Mesothelial cell of epicardium (in vitro differentiated cells): ENCODE data around the gene UGT1A7. TPM values are rescaled to one million over a fixed set of nuclear protein-coding genes. Genes with fewer than 3 reads are reported as not detected.

ENCODE experiments used
- DNase-seq, 2 experiments: peaks; one replicate each; pipeline ENCODE4 v3.0.0; 2021; ENCODE audit warnings: low spot score in 2 of 2; ENCODE audit not compliant: unreplicated experiment in 2 of 2
- H3K27ac Mint-ChIP-seq: 2 replicates; pipeline ENCODE4 v1.8.0; 2021; ENCODE audit warnings: mixed read lengths
- H3K27me3 Mint-ChIP-seq: 2 replicates; pipeline ENCODE4 v1.8.0; 2021; ENCODE audit warnings: low read depth, mixed read lengths
- H3K36me3 Mint-ChIP-seq: 2 replicates; pipeline ENCODE4 v1.8.0; 2021; ENCODE audit warnings: mixed read lengths
- H3K4me1 Mint-ChIP-seq: 2 replicates; pipeline ENCODE4 v1.8.0; 2021; ENCODE audit warnings: mixed read lengths
- H3K4me3 Mint-ChIP-seq: 2 replicates; pipeline ENCODE4 v1.8.0; 2021; ENCODE audit warnings: mild to moderate bottlenecking, moderate library complexity, mixed read lengths
- H3K9me3 Mint-ChIP-seq: 2 replicates; pipeline ENCODE4 v1.8.0; 2021; ENCODE audit warnings: mixed read lengths
- total RNA-seq: library from RNA; stranded (reverse); gene quantifications from 3 replicates; pipeline ENCODE4 v1.2.1, GENCODE V29; 2021
- TF ChIP-seq, protein P1 (sequence below): fragments of 200-600 bp; sonication (generic); IDR thresholded peaks from one replicate; pipeline ENCODE4 v1.5.0; 2021; ENCODE audit warnings: antibody characterized with exemption; ENCODE audit not compliant: unreplicated experiment

Gene UGT1A7
- total RNA-seq, 1 donor from 2014 or later, result not detected

DNA sequence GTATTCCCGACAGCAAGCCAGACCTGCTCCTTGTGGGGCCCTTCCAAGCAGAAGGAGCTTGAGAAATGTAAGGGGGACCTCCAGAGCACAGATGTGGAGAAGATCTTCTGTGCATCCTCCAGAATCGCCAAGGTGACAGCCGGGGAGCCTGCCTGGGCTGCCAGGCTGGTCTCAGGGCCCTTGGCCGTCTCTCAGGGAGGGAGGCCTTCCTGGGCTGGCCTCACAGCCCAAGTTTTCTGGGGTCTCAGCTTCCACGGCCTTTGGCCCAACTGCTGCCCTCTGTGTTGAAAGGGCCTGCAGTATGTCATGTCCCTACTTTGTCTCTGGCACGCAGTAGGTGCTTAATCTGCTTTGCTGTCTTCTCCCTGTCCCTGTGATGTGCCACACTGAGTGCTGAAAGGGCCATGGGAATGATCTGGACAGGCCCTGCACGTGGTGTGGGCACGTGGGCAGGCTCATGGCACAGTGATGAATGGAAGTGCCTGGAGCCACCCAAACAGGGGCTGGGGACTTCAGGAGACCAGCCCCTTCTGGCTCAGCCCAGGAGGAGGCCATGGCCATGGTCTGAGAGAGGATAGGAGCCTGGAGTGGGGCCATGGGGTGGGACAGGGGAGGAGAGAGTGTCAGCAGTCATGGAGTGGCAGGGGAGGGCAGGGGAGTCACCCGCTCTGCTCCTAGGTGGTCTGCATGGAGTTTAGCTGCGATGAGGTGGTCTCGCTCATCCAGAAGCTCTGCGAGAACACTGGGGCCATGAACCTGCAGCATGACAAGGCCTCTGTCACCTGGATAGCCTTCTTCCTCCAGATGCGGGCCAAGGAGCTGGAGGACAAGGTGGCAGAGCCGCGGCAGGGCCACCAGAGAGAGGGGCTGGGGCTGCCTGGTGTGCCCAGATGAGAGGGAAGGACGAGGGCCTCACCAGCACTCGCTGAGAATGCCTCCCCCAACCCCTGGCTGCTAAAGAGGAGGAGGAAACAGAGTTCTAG lies 137.2 kb downstream of the UGT1A7 start:
- Mint-ChIP-seq H3K9me3 (peaks cover 15% of the 10 kb centered on the region), H3K4me1 (peaks cover 18% of the 10 kb centered on the region), H3K36me3 (peaks cover 3% of the 10 kb centered on the region), H3K27ac (no peak overlapping the region), H3K4me3 (no peak overlapping the region), H3K27me3 (peaks cover 7% of the 10 kb centered on the region)
- DNase-seq, result peak in 1 of 2 experiments; percentile 21
- TF ChIP-seq, protein P1, sequence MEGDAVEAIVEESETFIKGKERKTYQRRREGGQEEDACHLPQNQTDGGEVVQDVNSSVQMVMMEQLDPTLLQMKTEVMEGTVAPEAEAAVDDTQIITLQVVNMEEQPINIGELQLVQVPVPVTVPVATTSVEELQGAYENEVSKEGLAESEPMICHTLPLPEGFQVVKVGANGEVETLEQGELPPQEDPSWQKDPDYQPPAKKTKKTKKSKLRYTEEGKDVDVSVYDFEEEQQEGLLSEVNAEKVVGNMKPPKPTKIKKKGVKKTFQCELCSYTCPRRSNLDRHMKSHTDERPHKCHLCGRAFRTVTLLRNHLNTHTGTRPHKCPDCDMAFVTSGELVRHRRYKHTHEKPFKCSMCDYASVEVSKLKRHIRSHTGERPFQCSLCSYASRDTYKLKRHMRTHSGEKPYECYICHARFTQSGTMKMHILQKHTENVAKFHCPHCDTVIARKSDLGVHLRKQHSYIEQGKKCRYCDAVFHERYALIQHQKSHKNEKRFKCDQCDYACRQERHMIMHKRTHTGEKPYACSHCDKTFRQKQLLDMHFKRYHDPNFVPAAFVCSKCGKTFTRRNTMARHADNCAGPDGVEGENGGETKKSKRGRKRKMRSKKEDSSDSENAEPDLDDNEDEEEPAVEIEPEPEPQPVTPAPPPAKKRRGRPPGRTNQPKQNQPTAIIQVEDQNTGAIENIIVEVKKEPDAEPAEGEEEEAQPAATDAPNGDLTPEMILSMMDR, result no peak

DNA sequence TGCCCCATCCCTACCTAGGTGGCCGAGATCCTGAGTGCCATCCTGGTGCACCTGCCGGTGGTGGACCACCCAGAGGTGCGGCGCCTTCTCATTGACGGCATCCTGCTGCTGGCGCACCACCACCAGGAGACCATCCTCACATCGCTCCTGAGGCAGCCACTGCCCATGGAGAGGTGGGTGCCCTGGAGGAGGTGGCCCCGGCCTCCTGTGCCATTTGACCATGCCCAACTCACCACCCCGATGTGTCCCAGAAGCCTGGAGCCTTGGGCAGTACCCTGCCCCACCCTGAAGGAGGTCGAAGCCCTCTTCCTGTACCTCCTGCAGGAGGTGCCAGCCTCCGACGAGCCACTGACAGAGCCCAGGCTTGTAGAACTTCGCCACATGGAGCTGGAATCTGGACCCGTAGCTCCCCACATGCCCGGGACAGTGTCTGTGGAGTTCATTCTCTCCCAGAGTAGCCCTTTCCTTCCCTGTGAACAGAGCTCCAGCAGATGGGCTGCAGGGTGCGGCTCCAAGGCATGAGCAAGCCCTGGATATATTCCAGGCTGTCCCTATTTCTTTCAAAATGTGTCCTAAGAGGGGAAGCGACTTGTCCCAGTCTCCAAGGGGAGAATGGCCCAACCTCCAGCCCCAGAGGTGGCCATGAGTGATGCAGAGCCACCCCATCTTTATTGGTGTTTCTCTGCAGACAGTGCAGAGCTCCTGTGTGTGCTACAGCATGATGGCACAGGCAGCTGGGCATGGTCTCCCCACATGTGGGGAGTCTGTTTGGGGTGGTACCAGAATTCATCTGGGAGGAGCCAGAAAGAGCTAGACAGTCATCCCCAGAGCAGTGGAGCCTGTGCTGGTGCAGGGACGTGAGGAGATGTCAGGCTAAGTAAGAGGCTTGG lies 138.4 kb downstream of the UGT1A7 start:
- TF ChIP-seq, protein P1, result no peak
- DNase-seq, result peak in 1 of 2 experiments; percentile 29
- Mint-ChIP-seq H3K4me3 (no peak overlapping the region), H3K4me1 (peaks cover 18% of the 10 kb centered on the region), H3K9me3 (peaks cover 14% of the 10 kb centered on the region), H3K27ac (no peak overlapping the region), H3K27me3 (peaks cover 7% of the 10 kb centered on the region), H3K36me3 (peaks cover 3% of the 10 kb centered on the region)

DNA sequence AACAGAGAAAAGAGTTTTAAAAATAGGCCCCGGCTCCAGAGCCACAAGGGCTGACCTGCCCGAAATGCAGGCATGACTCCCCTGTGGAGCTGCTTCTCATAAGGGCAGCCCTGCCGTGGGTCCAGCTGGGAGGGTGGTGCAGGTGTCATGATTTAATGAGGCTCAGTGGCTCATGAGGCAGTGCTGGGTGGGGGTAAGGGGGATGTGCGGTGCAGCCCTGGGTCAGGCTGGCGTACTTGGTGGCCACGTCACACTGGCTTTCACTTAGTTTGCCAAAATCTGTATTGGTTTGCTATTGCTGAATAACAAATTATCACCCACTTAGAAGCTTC lies 139.0 kb downstream of the UGT1A7 start:
- TF ChIP-seq, protein P1, result no peak
- H3K36me3 Mint-ChIP-seq, result no peaks in the 10 kb centered on the region
- H3K4me3 Mint-ChIP-seq, result no peak overlapping the region
- H3K27me3 Mint-ChIP-seq, result peaks cover 7% of the 10 kb centered on the region
- H3K4me1 Mint-ChIP-seq, result peaks cover 18% of the 10 kb centered on the region
- peak in 1 of 2 experiments; percentile 16 for DNase-seq
- H3K27ac Mint-ChIP-seq, result no peak overlapping the region
- peaks cover 8% of the 10 kb centered on the region for H3K9me3 Mint-ChIP-seq

DNA sequence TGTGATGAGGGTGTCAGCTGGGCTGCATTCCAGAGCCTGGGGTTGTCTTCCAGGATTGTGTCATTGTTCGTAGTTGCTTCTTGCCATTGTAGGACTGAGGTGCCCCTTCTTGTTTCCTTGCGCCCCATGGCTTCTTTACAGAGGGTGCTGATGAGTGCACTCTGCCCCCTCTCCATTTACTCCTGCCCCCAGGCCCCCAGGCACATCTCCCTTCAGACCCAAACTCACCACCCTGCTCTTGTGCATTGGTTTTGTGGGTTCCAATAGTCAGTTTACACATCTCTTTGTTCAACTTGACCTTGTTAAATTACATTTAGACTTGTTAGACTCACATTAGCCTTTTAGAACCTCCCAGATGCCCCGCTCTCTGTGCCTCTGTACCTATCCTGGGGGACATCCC lies 139.5 kb downstream of the UGT1A7 start:
- Mint-ChIP-seq H3K27ac (no peak overlapping the region), H3K4me3 (no peak overlapping the region), H3K27me3 (peaks cover 7% of the 10 kb centered on the region), H3K9me3 (peaks cover 5% of the 10 kb centered on the region), H3K4me1 (peaks cover 14% of the 10 kb centered on the region), H3K36me3 (no peaks in the 10 kb centered on the region)
- DNase-seq, result no peak
- TF ChIP-seq, protein P1, result no peak

DNA sequence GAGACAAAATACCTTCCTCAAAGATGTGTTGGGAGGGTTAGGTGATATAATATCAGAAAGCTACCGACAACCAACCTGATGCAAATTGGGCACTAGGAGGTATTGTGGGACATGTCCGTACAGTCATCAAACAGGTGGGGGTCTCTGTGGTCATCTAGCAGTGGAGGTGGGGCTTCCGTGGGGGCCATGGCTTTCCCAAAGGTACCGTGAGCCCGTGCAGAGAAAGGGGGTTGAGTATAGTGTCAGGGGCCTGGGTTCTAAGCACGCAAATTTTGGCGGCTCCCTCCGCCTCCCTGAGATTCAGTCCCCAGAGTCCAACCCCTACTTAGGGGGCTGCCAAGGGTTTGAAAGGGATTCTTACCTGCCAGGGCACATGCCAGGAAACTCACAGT lies 140.0 kb downstream of the UGT1A7 start:
- H3K9me3 Mint-ChIP-seq, result peaks cover 7% of the 10 kb centered on the region
- H3K27ac Mint-ChIP-seq, result no peak overlapping the region
- TF ChIP-seq, protein P1, result no peak
- DNase-seq, result peak in 1 of 2 experiments; percentile 25
- H3K4me3 Mint-ChIP-seq, result no peak overlapping the region
- H3K4me1 Mint-ChIP-seq, result peaks cover 9% of the 10 kb centered on the region
- peaks cover 7% of the 10 kb centered on the region for H3K27me3 Mint-ChIP-seq
- H3K36me3 Mint-ChIP-seq, result no peaks in the 10 kb centered on the region
